CD4-positive, alpha-beta T cell treated with Interleukin-21 for 1 hour (primary cell): Measurements from ENCODE around the gene TMEM184A.

Experiments used
- DNase-seq: peaks from one replicate; pipeline ENCODE4 v3.0.0-alpha.2; 2020

TMEM184A gene

DNA sequence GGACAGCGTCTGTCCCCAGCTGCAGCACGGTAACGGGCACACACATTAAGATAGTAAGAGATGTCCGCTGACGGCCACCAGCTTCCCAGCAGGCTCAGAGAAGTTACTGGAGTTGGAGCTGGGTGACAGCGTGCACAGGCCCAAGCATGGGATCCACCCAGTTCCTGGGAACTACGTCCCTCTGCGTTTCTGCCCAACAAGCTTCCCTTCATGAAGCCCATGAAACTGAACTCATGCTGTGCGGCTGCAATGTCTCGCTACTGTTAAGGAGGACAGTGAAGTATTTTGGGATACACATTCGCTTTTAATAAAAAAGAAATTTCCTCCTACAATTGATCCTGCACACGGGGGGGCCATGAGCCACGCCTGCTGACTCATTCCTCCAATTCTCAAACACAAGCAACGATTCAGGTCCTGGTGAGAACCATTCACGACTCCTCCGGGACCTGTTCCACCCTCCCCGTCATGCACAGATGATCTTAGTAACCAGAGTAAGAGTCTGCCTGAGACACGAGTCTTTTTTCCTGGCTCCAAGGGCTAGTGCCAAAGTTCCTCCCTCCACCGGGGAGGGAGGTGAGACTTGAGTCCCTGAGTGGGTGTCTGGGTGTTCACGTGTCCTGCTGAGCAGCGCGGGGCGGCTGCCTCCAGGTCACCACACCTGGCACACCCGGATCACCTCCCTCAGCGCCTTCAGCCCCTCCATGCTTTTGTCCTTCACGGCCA lies 11.2 kb upstream of the TMEM184A start:
- no peak for DNase-seq

DNA sequence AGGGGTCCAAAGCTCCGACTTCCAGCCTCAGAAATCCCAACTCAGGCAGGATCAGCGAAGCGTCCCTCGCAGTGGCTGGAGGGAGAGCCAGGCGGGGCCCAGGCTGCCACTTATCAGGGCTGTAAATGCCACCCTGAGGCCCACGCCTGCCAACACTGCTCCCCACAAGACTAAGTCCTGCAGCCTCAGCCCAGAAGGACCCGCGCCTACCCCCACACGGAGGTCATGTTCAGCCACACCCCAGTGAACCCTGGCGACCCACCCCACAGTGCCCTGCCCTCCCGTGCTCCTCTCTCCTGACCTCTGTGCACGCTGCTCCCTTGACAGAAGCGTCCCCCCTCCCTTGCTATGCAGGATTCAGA lies 10.7 kb upstream of the TMEM184A start:
- DNase-seq = no peak

DNA sequence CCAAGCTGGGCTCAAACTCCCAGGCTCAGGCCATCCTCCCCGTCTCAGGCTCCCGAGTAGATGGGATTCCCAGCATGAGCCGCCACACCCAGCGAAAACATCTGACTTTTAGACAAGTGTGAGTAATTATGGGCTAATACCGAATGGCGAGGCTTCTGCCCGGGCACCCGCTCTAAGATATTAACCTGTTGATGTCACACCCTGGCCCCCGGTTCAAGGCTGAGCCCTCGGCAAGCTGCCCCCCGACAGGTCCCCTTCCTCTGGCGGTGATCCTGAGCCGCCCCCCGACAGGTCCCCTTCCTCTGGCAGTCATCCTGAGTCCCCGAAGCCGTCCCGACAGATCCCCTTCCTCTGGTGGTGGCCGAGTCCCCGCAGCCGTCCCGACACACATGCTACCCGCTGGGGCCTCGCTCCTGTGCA lies 8.6 kb upstream of the TMEM184A start:
- no peak for DNase-seq

DNA sequence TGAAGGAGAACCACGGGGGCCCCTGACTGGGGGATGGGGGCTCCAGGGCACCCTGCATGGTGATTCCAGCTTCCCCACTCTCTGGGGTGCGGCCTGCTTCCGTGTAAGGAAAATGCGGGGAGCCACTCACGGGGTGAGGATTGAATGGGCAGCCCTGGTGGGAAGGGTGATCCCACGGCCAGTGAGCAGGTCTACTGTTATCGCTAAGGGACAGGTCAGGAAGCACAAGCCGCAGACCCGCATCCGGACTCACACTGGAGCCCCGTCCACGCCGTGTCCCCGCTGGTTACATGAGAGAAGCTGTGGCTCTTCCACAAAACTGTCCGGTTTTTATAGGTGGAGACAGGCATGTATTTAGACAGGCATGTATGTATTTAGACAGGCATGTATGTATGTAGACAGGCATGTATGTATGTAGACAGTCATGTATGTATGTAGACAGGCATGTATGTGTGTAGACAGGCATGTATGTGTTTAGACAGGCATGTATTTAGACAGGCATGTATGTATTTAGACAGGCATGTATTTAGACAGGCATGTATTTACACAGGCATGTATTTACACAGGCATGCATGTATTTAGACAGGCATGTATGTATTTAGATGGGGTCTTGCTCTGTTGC lies 8.1 kb upstream of the TMEM184A start:
- no peak for DNase-seq

DNA sequence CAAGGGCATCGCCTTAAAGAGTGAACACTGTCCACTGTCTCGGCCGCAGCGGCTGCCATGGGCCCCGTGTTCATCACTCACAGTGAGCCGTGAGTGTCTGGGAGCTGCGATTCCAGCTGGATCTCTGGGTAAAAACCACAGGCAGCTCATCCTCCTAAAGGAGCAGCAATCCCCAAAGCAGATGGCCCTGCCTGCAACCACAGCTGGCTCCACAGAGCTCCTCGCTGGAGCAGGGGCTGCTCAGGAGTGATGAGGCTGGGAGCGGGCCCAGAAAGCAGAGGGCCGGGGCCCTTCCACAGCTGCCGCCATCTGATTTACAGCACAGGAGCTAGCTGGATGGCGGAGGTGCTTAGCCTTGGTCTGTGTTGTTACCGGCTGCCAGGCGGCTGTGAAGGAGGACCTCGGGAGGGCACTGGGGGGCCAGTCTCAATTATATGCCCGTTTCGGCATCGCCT lies 6.6 kb upstream of the TMEM184A start:
- DNase-seq = no peak

DNA sequence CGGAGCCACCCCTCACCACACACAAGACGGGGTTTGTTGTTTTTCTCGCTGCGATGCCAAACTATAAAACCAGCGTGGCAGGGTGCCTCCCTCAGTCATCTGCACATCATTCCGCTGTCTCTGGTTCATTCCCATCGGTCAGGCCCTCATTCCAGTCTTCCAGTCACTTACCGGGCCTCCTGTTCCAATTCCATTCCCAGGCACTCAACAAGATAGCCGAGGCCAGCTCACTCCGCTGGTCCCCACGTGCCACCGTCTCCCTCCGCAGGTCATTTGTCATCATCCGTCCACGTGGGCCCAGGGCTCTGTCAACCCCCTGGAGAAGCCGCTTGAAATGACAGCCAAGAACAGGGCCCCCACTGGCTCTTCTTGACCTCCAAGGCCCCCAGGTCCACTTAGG lies 6.1 kb upstream of the TMEM184A start:
- no peak for DNase-seq

DNA sequence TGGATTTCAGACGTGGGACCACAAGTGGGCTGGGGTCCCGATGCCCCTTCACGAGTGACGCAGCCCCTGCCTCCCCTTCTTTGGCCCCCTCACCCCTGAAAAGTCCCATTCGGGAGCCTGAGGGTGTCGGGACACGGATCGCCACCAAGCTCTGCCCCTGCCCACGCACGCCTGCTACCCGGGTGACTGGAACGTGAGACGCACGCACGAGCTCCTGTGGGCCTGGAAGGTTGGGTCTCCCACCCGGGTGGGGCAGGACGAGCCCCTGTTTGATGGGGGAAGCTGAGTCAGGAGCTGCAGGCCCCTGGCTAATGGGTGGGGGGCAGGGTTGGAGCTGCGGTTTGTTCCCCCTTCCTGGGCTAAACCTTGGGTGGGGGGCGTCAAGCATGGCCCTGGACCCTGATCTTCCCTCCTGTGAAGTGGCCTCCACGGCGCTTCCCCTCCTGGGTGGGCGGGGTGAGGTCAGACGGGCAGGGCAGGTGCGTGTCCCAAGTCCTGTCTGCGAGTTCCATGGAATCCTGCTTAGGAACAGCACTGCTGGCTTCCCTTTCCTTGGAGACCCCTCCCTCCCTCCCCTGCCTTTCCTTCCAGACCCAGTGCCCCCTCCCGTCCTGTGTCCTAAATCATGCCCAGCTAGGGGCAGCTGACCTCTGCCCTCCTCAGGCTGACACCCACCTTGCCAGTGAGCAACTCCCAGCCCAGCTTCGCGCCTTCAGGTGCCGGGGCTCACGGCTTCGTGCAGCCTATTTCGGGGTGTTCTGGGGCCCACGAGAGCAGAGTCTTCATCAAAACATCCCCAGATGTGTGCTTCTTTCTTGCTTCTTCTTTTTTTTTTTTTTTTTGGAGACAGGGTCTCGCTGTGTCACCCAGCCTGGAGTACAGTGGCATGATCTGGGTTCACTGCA lies 5.3 kb upstream of the TMEM184A start:
- no peak for DNase-seq

DNA sequence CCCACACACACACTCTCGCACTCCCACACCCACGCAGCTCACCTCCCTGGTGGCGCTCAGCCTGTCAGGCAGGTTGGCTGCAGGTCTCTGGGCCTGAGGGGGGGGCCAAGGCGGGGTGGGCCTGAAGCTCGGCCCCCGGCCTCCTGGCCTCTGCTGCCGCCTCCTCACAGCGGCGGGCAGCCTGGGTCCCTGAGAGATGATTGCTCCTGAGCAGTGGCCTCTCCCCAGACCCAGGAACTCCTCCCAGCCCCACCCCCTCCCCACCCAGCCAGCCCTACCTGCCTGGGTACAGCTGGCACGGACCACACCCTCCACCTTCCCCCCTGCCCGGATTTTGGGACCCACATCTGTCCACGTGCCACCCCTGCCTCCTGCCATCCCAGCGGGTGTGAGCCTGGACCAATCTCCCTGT lies 4.6 kb upstream of the TMEM184A start:
- no peak for DNase-seq

DNA sequence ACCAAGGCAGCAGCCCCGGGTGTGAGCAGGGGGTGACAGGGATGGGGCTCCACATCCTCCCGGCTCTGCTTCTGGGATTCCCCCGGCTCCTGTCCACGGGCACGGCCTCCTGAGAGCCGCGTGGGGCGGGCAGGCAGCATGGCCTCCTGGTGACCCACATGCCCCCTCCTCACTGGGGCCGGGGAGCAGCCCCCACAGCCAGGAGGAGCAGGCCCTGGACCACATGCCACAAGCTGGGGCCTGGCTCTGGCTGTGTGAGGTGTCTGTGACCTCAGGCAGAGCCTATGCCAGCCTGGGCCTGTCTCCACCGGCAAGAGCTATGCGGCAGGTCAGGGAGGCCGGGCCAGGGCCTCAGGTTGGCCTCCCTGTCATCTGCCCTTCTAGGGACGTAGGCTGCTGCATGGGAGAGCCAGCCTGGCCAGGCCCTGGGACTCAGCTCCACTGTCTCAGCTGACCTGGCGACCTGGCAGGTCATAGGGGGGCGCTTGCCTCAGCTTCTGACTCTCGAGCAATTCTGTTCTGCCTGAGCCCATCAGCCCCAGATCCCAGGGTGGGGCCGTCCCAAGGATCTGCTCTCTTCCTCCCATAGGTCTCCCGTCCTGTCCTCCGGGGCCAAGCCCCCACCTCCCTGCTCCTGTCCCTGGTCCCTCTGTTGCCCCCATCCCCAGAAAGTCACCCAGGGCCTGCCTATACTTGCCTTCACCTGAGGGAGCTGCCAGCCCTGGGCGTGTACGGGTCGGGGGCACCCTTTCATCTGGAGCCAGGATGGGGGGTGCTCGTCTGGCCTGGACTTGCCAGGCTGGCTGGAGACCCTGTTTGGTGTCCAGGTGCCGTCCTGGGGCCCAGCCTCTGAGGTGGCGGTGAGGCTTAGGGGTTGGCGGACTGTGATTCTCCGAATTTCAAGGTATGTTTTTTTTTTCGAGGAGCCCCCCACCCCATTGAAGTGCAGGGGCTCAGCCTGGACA lies 3.9 kb upstream of the TMEM184A start:
- no peak for DNase-seq

DNA sequence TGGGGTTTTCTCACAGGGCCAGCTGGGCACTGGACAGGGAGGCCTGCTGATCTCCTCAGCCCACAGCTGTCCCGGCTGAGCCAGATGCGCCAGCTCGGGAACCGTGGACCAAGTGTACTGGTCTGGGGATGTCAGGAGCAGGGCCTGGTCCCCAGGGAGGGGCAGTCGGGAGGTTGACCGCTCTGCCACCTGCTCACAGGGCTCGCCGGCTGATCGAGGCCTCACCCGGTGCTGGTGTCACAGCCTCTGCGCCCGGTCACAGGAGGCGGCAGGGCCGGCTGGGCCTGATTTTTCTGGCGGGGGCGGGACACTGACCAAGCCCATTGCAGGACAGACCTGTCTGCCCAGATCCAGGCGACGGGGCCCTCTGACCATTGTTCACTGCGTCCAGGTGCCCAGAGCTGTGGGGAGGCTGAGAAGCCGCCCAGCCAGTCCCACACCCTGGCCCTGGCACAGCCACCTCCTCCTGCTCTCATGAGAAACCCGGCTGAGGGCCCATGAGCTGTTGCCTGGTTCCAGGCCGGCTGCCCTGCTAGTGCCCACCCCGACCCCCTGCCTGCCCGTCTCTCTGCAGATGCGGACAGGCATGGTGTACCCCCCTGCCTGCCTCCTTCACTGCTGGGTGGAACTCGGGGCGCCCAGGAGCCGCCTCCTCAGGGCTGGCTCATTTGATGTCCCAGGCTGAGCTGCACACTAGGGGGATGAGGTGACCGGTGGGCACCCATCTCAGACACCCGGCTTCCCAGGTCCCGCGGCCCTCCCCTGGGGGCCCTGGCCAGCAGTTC lies 3.0 kb upstream of the TMEM184A start:
- DNase-seq = no peak

DNA sequence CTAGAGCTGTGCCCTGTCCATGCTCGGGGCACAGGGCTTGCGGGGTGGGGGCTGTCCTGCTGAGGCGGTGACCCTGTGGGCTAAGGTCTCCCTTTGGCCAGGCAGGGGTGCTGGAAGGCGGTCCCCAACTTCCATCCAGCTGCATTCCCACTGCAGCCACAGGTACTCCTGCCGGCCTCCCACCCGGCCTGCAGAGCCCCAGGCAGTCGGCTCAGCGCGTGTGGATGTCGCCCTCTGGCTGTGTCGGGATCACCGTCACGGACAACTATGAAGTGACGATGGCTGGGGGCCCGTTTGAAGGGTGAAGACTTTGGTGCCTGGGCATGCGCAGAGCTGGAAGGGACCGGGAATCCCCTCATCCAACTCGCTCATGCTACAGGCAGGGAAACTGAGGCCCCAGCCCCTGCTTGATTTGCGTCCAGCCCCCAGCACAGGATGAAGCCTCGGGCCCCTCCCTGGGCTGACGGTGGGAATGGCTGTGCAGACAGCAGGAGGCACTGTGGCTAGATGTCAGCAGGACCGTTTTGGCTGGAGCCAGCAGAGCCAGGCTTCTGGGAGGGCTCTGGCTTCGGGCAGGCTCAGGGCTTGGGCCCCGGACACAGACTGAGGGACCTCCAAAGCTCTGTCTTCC lies 2.3 kb upstream of the TMEM184A start:
- DNase-seq = no peak

DNA sequence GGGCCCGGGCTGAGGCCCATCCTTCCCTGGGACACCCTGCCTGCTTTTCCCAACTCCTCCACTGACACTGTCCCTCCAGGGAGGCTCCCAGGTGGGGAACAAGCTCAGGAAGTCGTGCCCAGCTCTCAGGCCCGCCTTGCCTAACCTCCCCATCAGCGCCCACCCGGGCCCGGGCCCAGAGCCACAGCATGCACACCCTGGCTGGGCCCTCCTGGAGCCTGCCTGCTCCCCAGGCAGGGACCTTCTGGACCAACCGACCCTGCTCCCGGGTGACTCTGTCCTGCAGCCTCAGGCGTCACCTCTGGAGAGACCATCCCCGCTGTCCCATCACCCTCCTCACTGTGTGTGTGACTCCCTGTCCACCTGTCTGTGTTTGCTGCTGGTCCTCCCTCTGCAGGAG lies 1.8 kb upstream of the TMEM184A start:
- DNase-seq = no peak

DNA sequence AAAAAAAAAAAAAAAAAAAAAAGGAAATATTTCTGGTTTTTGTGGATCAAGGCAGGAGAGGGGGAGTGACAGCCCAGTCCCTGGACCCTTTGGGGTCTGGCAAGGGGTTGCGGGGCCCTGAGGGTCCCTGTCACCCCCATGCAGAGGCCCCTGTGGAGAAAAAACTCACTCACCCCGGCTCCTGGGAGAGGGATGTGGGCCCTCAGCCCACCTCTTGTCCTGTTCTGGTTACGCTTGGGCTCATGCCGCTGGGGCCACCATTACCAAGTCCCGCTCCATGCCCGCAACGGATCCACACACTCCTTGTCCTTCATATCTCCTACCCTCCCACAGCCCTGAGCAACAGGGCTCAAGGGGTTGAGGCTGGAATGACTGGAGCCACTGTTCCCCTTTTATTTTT lies 1.0 kb upstream of the TMEM184A start:
- no peak for DNase-seq

DNA sequence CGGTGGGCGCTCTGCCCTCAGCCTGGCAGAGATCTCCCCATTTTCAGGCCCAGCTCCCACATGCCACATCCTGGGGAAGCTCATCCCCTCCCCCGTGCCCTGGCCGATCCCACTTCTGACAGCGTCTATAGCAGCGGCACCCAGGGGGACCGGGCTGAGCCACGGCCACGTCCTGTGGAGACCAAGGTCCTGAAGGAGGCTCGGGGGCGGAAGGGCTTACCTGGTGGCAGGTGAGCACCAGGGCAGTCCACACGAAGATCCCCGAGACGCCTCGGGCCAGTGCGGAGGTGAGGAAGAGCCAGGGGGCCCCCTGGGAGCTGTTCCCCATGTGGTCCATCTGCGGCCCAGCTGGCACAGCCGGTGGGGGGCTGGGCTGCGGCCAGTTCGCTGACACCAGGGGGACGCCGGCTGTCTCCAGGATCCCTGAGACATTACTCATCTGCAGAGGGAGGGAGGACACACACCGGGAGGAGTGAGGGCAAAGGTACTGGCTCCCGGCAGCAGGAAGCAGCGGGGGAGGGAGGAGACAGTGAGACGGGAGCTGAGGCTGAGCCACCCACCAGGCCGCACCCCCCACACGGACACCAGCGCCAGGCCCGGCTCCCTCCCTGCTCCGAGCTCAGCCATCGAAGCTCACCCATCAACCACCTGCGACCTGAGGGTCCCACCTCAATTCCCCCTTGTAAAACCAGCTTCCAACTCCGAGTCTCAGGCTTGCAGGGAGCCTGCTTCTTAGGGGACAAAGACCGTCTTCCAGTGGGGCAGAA lies 776 bp downstream of the TMEM184A start:
- no peak for DNase-seq

DNA sequence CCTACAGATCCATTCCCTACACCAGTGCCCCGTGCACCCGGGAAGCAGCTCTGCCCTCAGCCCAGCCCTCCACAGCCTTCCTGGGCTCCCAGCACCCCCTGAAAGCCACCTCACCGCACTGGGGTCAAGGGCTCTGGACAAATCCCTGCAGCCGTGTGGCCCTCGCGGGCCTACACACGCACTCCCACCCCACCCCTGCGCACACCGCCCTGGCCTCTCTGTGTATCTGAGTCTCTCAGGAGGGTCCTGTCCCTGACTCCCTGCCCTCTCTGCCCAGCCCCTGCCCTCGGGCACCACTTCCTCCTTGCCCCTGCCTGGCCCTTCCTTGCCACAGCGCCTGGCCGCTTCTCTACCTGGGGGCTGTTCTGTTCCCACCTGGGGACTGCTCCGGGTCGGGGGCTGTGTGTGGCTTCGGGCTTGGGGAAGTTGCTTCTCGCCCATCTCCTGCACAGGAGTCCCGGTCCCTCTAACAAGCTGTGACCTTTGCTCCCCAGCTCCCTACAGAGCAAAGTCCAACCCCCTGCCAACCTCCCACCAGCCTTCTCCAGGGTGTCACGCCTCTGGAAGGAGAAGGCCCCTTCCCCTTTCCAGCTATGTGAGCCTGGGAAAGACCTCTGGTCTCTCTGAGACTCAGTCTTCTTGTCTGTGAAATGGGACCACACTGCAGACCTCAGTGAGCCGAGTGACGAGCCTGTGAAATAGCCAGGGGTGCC lies 1.5 kb downstream of the TMEM184A start:
- no peak for DNase-seq

DNA sequence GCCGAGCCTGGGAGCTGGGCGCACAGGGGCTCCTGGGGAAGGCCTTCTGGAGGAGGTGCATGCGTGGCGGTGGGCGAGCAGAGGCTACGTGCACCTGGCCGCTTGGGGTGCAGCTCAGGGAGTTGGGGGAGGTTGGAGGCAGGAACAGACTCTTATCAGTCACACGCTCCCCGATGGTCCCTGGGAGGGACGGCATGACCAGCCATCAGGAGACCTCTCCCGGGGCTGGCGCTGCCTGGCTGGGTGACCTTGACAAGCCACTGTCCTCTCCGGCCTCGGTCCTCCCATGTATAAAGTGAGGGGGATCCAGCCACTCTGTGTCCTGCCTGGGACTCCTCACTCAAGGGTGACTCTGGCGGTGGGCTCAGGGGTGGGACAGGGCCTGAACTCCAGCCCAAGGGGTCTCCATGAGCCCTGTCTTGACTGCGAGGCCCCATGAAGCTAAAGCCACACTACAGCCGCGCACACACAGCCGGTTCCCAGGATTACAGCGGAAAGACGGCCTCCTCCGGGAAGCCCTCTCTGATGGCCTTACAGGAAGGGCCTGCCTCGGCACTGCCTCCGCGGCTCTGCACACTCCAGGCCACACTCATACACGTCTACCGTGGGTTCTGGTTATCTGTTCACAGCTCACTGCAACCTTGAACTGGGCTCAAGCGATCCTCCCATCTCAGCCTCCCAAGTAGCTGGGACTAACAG lies 2.3 kb downstream of the TMEM184A start:
- DNase-seq = no peak

DNA sequence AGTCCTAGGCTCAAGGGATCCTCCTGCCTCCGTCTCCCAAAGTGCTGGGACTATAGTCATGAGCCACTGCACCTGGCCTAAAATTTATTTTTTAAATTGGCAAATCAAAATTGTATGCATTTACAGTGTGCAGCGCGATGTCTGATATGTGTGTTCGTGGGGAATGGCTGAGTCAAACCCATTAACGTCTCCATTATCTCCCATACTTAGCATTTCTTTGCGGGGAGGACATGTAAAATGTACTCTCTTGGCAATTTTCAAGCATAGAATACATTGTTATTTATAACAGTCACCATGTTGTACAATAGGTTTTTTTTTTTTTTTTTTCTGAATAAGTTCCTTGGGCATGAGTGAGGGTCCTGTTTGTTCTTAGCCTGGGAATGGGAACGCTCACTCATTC lies 3.8 kb downstream of the TMEM184A start:
- no peak for DNase-seq

DNA sequence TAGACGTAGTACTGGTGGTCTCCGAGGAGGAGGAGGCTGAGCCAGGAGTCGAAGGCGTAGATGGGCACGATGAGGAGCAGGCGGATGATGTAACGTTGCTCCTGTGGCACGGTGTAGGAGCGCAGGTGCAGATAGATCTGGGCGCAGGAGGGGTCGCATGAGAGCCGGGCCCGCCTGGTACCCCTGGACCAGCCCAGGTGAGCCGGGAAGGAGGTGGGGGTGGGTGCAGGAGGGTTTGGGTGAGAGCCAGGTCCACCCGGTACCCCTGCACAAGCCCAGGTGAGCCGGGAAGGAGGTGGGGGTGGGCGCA lies 5.2 kb downstream of the TMEM184A start:
- no peak for DNase-seq
